Testis (tissue), 2 donors: ENCODE data around the gene EEF1A2.

Experiments
- POLR2A ChIP-seq: fragments of 450-650 bp; IDR thresholded peaks from one replicate; pipeline ENCODE4 v1.6.1; 2017; ENCODE audit warnings: antibody characterized with exemption, mild to moderate bottlenecking, moderate library complexity
- TF ChIP-seq, protein P1 (sequence below), 3 experiments: fragments of 450-650 bp in 2 of 3; fragments of 200-600 bp in 1 of 3; sonication (generic) in 1 of 3; IDR thresholded peaks; one replicate each; pipeline ENCODE4 v1.5.1; 2016 to 2019; ENCODE audit warnings: antibody characterized with exemption in 3 of 3, mild to moderate bottlenecking in 2 of 3, moderate library complexity in 1 of 3

DNA sequence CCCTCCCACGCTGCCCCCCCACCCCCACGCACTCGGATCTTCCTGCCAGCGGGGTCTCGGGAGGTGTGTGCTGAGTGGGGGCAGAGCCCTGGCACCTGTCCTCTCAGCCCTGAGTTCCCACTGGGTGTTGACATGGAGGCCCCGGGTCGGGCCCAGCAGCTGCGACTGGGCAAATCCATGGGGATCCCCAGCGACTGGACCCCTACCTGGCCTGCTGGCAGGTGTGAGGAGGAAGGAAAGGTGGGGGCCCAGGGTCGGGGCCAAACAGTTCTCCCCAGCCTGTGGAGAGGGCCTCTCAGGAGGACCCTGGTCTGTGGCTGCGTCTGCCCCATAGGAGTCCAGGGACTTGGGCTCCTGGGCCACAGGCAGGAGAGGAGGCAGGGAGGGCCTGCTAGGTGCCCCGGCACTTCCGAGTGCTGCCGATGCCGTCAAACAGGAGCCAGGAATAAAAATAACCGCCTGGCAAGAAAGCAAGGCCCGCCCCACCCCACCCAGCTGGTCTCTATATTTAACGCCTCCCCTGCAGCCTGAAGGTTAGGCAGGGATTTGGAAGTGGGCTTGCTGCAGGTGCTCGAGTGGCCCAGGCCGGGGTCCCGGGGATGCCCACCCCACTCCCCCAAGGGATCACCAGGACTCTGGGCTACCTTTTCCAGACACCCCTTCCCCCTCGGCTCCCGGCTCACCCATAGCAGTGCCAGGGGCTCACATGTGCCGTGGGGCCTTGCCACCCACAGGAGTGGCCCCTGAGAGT lies 1.4 kb upstream of the EEF1A2 start:
- TF ChIP-seq, protein P1, sequence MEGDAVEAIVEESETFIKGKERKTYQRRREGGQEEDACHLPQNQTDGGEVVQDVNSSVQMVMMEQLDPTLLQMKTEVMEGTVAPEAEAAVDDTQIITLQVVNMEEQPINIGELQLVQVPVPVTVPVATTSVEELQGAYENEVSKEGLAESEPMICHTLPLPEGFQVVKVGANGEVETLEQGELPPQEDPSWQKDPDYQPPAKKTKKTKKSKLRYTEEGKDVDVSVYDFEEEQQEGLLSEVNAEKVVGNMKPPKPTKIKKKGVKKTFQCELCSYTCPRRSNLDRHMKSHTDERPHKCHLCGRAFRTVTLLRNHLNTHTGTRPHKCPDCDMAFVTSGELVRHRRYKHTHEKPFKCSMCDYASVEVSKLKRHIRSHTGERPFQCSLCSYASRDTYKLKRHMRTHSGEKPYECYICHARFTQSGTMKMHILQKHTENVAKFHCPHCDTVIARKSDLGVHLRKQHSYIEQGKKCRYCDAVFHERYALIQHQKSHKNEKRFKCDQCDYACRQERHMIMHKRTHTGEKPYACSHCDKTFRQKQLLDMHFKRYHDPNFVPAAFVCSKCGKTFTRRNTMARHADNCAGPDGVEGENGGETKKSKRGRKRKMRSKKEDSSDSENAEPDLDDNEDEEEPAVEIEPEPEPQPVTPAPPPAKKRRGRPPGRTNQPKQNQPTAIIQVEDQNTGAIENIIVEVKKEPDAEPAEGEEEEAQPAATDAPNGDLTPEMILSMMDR (IDR thresholded peaks at IDR 0.05) = no peak
- no peak for TF ChIP-seq POLR2A
